Mesenchymal stem cell (in vitro differentiated cells and primary cell): ENCODE data around the gene AFG1L. TPM values are rescaled to one million over a fixed set of nuclear protein-coding genes. Genes with fewer than 3 reads are reported as not detected.

Source experiments
- small RNA-seq: library from polyadenylated mRNA; stranded (forward); fragments of <200 nt; extraction: miRNeasy Mini kit (QIAGEN cat#:217004); gene quantifications from one replicate; pipeline ENCODE3, GENCODE V24; 2013; ENCODE audit warnings: low read depth

The AFG1L gene

Small RNA genes within 50 kb of the gene (small RNA-seq; reads per million reads assigned to genes)
- gene AL356121.1 = not detected
- not detected for gene AL391646.1
- gene RNA5SP212 = not detected
- gene RNU6-1144P = not detected
- not detected for gene RNU6-770P
- not detected for gene Z98742.2
